WTC11 (cell line): Measurements from ENCODE around the gene CD72. TPM values are rescaled to one million over a fixed set of nuclear protein-coding genes. Genes with fewer than 3 reads are reported as not detected.

ENCODE experiments used
- ATAC-seq: fragments of 200-7000 bp; cut with Tn5 transposase; 2 replicates; pipeline ENCODE4 v1.10.0; 2021; ENCODE audit warnings: mild to moderate bottlenecking, moderate library complexity
- CTCF ChIA-PET: fragments of 300-600 bp; sonication (Branson Sonifier 250); formaldehyde crosslinking; loops from one replicate; lab custom pipeline; 2021; ENCODE audit warnings: antibody characterized with exemption; lab: Charles Lee
- POLR2A ChIA-PET: fragments of 350-600 bp; sonication (Branson Sonifier 250); formaldehyde crosslinking; loops from one replicate; lab custom pipeline; 2021; ENCODE audit warnings: antibody characterized with exemption; lab: Charles Lee
- DNase-seq: peaks from one replicate; pipeline ENCODE4 v3.0.0; 2021; ENCODE audit warnings: low spot score
- H3K27ac Mint-ChIP-seq: 2 replicates; pipeline ENCODE4 v1.8.0; 2021; ENCODE audit warnings: mixed read lengths
- H3K27me3 Mint-ChIP-seq: 2 replicates; pipeline ENCODE4 v1.8.0; 2021; ENCODE audit warnings: low read depth, mild to moderate bottlenecking, moderate library complexity, mixed read lengths
- H3K36me3 Mint-ChIP-seq: 2 replicates; pipeline ENCODE4 v1.8.0; 2021; ENCODE audit warnings: mixed read lengths
- H3K4me1 Mint-ChIP-seq: 2 replicates; pipeline ENCODE4 v1.8.0; 2022; ENCODE audit warnings: mixed read lengths
- H3K4me3 Mint-ChIP-seq: 2 replicates; pipeline ENCODE4 v1.8.0; 2021; ENCODE audit warnings: mild to moderate bottlenecking, moderate library complexity, mixed read lengths
- H3K9me3 Mint-ChIP-seq: 2 replicates; pipeline ENCODE4 v1.8.0; 2021; ENCODE audit warnings: mixed read lengths
- HMGA2 ChIP-seq: fragments of 250-450 bp; sonication (Bioruptor Pico); IDR thresholded peaks from 2 replicates; pipeline ENCODE4 v1.4.0; 2021; ENCODE audit warnings: mild to moderate bottlenecking, moderate library complexity
- STAT6 ChIP-seq: sonication (generic); formaldehyde crosslinking; conservative IDR thresholded peaks from 2 replicates; pipeline ENCODE4 v1.8.1; 2023; ENCODE audit warnings: mild to moderate bottlenecking, low read depth, missing genetic modification reagents, moderate library complexity
- ZBTB43 ChIP-seq: sonication (generic); formaldehyde crosslinking; IDR thresholded peaks from 2 replicates; pipeline ENCODE4 v1.8.1; 2023; ENCODE audit warnings: mild to moderate bottlenecking, missing genetic modification reagents
- ZNF219 ChIP-seq: sonication (generic); formaldehyde crosslinking; IDR thresholded peaks from 2 replicates; pipeline ENCODE4 v1.8.0; 2023; ENCODE audit warnings: missing genetic modification reagents, mild to moderate bottlenecking, borderline replicate concordance
- ZNF532 ChIP-seq: fragments of 250-450 bp; sonication (Bioruptor Pico); IDR thresholded peaks from 2 replicates; pipeline ENCODE4 v1.9.0; 2021; ENCODE audit warnings: mild to moderate bottlenecking, borderline replicate concordance
- microRNA-seq: library from miRNA; unstranded; fragments of <30 nt; microRNA quantifications from one replicate; pipeline ENCODE4 v1.2.0, GENCODE V29; 2022; ENCODE audit warnings: borderline number of aligned reads
- total RNA-seq: library from RNA; stranded (reverse); gene quantifications from 3 replicates; pipeline ENCODE4 v1.2.3, GENCODE V29; 2021

Gene CD72
- total RNA-seq, 1 experiment from 2014 or later = 2.9 TPM

- TF ChIP-seq ZNF219 (no peak), HMGA2 (CRISPR knock-in tag) (no peak), STAT6 (CRISPR knock-in tag) (no peak), ZNF532 (CRISPR knock-in tag) (no peak), ZBTB43 (CRISPR knock-in tag) (no peak)
- ChIA-PET CTCF (interaction anchor here (0.9 to 1.9 kb wide), 2 partner anchors 9 to 50 kb away, joined by 3 to 4 read pairs; no protein-coding TSS in a partner anchor), POLR2A (no interaction called here)
- H3K9me3 Mint-ChIP-seq = no peaks in the 10 kb centered on the region
- H3K4me3 Mint-ChIP-seq = no peak overlapping the region
- ATAC-seq (no peak), DNase-seq (no peak)
- peaks cover 9% of the 10 kb centered on the region for H3K4me1 Mint-ChIP-seq
- no peaks in the 10 kb centered on the region; the same call in 1 of the 2 replicates for H3K27me3 Mint-ChIP-seq
- H3K27ac Mint-ChIP-seq = no peak overlapping the region
- H3K36me3 Mint-ChIP-seq = no peaks in the 10 kb centered on the region
Measured at GRCh38 chr9:35560625-35561337, 57.4 kb downstream of the CD72 start.

Small RNAs within 50 kb of the gene (microRNA-seq; reads per million reads assigned to microRNA genes)
- gene MIR4667 = 2.4 reads per million

Other genes with a start within 250 kb of the CD72 start
- 7.3 to 9.4 TPM (median 8.7 TPM) in 3 replicates for gene RUSC2, start 128.3 kb downstream of the CD72 start, total RNA-seq
- 18.9 to 20.4 TPM (median 19.3 TPM) in 3 replicates for gene TESK1, start 13.2 kb downstream of the CD72 start, total RNA-seq
- gene SIT1, start 32.5 kb upstream of the CD72 start, total RNA-seq = 4.1 to 7.2 TPM (median 5.4 TPM) in 3 replicates
- 23,577 to 25,958 TPM (median 25,042 TPM) in 3 replicates for gene RMRP, start 39.6 kb upstream of the CD72 start, total RNA-seq
- 10.8 to 14.7 TPM (median 14.1 TPM) in 3 replicates for gene CCDC107, start 39.9 kb upstream of the CD72 start, total RNA-seq
- 23.8 to 26.6 TPM (median 26.5 TPM) in 3 replicates for gene ARHGEF39, start 46.8 kb upstream of the CD72 start, total RNA-seq
- 1.0 to 2.1 TPM (median 1.4 TPM) in 3 replicates for gene CA9, start 55.5 kb upstream of the CD72 start, total RNA-seq
- 138 to 146 TPM (median 139 TPM) in 3 replicates for gene TPM2, start 71.5 kb upstream of the CD72 start, total RNA-seq
- 97.1 to 109 TPM (median 106 TPM) in 3 replicates for gene TLN1, start 113.8 kb upstream of the CD72 start, total RNA-seq
- 21.4 to 24.2 TPM (median 23.1 TPM) in 3 replicates for gene CREB3, start 114.3 kb upstream of the CD72 start, total RNA-seq
- gene GBA2, start 130.8 kb upstream of the CD72 start, total RNA-seq = 85.5 to 104 TPM (median 89.7 TPM) in 3 replicates
- 29.7 to 30.0 TPM (median 30.0 TPM) in 3 replicates for gene RGP1, start 130.9 kb upstream of the CD72 start, total RNA-seq
- 1.0 to 2.1 TPM (median 1.2 TPM) in 3 replicates for gene MSMP, start 135.9 kb upstream of the CD72 start, total RNA-seq
- 10.1 to 14.1 TPM (median 12.6 TPM) in 3 replicates for gene NPR2, start 173.2 kb upstream of the CD72 start, total RNA-seq
- 0.16 to 0.72 TPM (median 0.50 TPM) in 3 replicates for gene SPAG8, start 193.8 kb upstream of the CD72 start, total RNA-seq
- gene HINT2, start 196.6 kb upstream of the CD72 start, total RNA-seq = 33.6 to 42.7 TPM (median 42.1 TPM) in 3 replicates
- 0.11 TPM in 1 of 3 replicates, not detected in the others for gene FAM221B, start 210.3 kb upstream of the CD72 start, total RNA-seq
- gene TMEM8B, start 210.8 kb upstream of the CD72 start, total RNA-seq = 9.5 to 10.8 TPM (median 10.2 TPM) in 3 replicates